Esophagus squamous epithelium (tissue), 4 donors: ENCODE measurements around the gene LRP2.

ENCODE experiments used
- CTCF ChIP-seq, 6 experiments: fragments of 450-650 bp in 4 of 6; fragments of 200-600 bp in 2 of 6; sonication (generic) in 2 of 6; IDR thresholded peaks; one replicate each; pipeline ENCODE4 v1.5.1; 2016 to 2019; ENCODE audit warnings: antibody characterized with exemption in 6 of 6, mild to moderate bottlenecking in 4 of 6, moderate library complexity in 4 of 6
- POLR2A ChIP-seq, 4 donors: fragments of 450-650 bp; IDR thresholded peaks; one replicate each; pipeline ENCODE4 v1.6.1; 2017; ENCODE audit warnings: antibody characterized with exemption in 4 of 4, mild to moderate bottlenecking in 4 of 4, moderate library complexity in 3 of 4

GRCh38 chr2:169225233-169225750, 137.0 kb downstream of the LRP2 start:
- TF ChIP-seq CTCF (IDR thresholded peaks at IDR 0.05) (no peak), POLR2A (IDR thresholded peaks at IDR 0.05) (no peak)
